GM18517 (cell line): ENCODE measurements around the gene TMEM119.

ENCODE experiments used
- ATAC-seq: cut with Tn5 transposase; IDR thresholded peaks from one replicate; pipeline ENCODE4 v1.9.1; 2021; ENCODE audit warnings: mild to moderate bottlenecking, moderate library complexity; ENCODE audit not compliant: unreplicated experiment

Gene TMEM119, protein sequence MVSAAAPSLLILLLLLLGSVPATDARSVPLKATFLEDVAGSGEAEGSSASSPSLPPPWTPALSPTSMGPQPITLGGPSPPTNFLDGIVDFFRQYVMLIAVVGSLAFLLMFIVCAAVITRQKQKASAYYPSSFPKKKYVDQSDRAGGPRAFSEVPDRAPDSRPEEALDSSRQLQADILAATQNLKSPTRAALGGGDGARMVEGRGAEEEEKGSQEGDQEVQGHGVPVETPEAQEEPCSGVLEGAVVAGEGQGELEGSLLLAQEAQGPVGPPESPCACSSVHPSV

DNA sequence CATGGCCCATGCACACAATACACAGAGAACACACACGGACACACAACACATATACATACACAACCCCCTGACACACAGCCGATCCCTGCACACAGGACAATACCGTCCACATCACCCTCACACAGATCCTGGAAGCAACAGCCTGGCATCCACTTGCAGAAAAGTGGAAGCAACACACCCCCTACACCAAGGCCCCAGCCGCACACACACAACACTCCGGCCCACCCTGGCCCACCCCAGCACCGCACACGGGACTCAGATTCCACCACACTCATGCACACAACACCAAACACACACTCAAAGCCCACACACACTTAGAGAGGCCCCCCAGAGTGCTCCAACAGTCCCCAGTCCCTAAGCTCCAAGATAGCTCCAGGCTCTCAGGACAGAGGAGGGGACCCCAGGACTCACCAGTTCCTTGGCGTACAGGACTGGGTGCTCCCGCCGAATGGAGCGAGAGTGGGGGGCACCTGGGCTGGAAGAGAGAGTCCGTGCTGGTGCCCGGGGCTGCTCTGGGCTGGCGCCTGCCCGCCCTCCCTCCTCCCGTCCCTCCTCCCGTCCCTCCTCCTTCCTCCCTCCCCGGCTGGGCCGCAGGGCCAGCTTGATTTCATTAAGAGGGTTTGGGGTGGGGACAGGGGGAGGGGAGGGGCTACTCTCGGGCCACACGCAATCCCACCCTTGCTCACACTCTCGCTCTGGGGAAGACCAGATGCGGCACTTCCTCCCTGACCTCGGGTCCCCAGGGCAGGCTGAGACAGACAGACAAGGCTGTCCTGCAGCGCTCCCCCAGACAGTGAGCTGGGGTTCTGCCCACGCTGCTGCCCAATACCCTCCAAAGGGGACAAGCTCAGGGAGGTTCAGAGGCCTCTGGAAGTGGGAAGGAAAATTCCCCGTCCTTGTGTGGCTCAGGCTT, at the start of gene TMEM119:
Gene TMEM119 (minus strand): TSS at position 526 of the 913 bp plus-strand sequence. CDS start 5,701 bp downstream, outside the sequence.
- no peak for ATAC-seq

DNA sequence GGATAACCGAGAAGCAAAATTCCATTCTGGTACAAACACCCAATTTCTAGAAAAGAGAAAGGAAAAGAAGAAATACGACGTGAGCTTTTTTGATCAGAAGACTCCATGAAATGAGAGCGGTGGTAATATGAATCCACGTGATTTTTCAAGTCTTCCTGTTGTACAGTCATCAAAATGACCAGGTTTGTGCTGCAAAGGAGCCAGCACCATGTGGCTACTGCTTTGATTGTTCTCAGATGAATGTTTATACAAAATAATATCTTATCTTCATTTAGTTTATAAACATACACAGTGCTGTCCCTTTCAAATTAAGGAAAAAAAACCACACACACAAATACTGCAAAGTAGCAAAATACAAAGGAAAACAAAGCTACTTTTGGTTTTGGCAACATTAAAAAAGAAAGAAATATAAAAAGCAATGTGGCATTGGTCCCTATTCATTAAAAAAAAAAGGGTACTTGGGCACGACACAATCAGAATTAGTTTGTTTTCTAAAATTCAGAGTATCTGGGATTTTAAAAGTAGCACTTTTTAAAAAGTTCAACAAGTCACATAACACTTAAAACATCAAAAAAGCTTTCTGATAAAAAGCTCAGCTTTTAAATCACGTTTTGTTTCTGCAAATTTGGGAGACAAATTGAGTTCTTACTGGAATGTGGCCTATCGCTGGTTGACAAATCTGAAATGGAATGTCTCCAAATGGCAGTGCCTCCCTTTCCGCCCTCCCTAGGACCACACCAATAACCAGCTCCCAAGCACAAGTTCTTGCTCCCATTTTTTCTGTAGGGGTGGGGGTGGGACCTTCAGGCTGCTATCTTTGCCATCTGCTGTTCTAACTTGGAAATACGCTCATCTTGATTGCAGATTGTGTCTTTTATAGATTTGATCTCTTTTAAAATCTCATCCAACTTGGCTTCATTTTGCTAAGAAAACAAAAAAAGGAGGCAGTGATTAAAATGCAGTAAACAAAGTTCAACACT, 49.0 kb upstream of the TMEM119 start:
- no peak for ATAC-seq

GRCh38 chr12:108645686-108646599, 48.1 kb upstream of the TMEM119 start:
- ATAC-seq: no peak

GRCh38 chr12:108644811-108645120, 46.9 kb upstream of the TMEM119 start:
- no peak for ATAC-seq

DNA sequence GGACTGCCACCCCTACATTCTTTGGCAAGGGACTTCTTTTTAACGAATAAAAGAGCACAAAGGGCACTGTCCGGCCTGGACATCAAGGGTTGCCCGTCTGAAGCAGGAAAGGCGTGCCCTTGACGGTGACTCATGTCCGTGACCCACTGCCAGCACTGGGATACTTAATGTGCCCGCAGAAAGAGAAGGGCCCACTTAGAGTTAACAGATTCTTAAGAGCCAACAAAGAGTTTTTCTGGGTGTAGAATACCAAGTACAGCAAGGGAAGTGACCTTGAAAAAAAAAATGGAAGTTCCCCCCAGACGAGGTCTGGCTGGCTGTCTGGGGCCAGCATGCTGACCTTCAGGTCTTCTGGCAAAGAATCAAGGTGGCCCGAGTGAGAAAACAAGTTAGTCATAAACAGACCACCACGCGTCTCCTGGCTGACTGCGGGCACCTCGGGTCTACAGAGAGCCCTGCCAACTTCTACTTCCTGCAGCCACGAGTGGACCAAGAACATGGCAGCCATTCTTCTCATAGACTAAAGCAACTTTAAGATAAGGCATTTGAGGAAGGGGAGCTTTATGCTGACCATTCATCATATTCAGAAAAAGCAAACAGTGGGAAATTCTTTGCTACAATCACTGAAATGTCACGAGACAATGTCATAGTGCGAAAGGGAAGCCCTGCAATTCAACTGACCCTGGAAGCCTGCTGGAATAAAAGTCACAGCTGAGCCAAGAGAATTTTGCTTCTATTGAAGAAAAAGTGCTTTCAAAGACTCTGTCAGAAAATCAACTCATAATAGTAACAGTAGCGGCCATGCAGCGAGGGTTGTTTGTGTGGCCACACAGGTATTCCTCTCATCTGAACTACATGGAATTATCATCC, 46.3 kb upstream of the TMEM119 start:
- no peak for ATAC-seq

DNA sequence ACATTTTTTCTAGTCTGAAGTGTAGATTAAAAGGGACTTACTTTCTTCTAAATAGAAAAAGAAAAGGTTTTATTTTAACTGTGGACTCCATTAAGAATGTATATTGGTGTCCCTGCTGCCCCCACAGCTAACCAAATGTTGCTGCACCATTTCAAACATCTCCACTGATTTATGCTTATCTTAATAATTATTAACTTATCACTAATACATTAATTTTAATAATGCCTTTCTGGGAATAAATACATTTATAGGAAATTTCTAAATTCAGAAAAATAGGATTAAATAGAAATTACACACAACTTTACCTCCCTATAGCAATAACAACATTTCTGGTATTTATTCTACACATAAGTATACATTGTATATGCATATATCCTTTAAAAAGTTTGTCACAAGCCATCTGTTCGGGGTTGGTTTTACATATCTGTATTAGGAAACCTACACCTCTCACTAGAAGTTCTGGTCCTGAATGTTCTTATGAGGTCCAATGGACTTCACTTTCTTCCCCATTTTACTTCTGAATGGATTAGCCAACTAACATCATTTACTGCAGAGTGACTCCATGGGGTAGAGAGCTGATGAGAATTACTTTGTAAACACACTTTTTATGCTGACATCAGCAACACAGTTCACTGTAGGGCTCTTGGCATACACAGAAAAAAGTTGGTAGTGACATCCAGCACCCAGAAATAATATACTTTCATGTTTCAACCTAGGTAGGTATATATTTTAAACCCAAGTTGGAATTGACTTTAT, 45.2 kb upstream of the TMEM119 start:
- no peak for ATAC-seq

- ATAC-seq: no peak
Observed at GRCh38 chr12:108642269-108642870, 44.5 kb upstream of the TMEM119 start.

DNA sequence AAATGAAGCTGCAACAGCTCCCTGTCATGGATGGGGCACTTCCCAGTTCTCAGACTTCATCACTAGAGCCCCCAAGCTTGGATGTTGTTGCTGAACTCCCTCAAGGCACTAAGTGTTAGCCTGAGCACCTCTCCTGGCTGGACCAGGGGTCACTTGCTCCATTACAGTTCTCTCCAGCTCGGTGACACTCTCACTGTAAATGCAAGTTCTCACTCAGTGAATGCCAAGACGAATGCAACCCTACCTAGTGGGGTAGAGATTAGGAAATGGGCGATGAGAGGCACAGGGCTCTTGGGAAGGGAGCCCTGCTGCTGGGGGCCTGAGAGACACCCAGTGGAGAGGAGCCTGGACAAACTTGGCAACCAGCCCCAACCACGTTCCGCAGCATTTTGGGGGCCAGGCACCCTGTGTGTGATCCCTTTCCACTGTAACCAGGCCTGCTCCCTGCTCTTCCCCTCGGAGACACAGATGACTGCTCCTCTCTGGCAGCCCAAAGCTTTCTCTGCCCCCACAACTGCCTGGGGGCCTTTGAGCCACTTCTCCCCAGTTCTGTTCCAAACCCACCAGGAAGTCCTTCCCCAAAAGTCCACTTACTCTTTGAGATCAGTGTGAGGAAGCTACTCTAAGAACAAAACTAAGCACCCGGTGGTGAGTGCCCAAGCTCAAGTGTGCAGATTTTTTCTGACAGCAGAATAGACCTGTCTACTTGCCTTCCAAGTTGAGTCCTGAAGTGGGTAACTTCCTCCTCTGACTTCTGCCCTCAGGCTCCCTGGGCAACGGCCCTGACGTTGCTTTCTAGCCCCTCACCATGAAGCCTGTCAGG, 43.8 kb upstream of the TMEM119 start:
- ATAC-seq: no peak

- ATAC-seq: no peak
Observed at GRCh38 chr12:108640802-108641445, 43.0 kb upstream of the TMEM119 start.

DNA sequence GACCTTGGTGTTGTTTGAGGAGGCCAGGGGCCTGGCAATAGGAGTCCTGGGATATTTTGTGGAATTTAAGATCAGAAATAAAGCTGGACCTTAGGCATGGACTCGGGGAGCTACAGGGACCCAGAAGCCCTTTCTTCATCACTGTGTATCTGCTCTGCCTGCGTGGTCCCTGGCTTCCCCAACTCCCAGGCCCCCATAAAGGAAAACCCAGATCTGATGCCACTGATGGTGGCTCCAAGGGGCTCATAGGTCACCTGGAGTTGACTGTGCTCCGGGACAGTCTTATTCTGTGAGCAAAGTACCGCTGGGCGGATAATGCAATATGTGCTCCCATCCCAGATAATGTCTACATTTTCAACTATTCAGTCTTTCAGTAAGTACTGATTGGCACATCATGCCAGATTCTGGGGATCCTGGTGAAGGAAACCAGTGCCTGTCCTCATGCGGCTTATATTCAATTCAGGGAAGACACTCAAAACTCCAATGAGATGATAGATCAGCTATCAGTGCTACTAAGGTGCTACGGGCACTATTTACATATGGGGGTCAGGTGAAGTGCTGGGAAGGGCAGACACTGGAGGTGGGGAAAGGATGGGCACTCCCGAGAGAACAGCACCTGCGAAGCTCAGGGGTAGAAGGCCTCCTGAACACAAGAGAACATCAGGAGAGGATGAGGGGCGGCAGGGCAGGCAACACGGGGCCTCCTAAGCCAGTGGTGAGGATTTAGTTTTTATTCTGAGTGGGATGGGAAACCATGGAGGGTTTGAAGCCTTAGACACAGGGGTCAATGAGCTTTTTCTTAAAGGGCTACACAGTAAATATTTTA, 41.3 kb upstream of the TMEM119 start:
- no peak for ATAC-seq

GRCh38 chr12:108638141-108638827, 40.4 kb upstream of the TMEM119 start:
- ATAC-seq: no peak

DNA sequence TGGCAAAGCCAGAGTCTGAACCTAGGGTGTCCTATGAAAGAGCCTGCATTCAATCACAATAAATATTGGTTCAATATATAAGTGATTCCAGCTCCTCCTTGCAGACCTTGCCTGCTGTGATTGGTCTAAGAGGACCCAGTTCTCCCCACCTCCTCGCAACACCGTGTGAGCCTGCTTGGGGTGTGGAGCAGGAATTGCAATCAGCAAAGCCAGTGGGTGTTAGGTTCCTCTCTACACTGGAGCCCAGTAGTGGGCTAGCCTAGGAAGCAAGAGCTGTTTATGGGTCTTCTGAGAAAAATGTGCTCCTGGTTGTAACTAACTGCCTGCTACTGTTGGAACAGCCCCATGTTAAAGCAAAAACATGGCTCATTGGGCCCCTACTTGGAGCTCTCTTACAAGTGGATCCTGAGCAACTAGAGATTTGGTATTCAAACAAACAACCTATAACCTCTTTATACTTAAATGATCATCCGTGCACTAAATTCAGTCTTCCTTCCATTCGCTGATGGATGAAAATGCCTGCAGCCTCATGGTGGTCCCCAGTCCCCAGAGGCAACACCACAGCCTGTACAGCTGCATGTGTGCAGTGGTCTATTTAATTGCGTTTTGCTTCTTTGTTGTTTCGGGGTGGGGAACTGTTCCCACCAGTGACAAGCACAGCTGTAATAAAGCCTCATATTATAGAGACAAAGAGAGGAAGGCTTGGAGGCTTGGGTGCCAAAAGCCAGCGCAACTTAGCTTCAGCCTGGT, 39.5 kb upstream of the TMEM119 start:
- no peak for ATAC-seq

DNA sequence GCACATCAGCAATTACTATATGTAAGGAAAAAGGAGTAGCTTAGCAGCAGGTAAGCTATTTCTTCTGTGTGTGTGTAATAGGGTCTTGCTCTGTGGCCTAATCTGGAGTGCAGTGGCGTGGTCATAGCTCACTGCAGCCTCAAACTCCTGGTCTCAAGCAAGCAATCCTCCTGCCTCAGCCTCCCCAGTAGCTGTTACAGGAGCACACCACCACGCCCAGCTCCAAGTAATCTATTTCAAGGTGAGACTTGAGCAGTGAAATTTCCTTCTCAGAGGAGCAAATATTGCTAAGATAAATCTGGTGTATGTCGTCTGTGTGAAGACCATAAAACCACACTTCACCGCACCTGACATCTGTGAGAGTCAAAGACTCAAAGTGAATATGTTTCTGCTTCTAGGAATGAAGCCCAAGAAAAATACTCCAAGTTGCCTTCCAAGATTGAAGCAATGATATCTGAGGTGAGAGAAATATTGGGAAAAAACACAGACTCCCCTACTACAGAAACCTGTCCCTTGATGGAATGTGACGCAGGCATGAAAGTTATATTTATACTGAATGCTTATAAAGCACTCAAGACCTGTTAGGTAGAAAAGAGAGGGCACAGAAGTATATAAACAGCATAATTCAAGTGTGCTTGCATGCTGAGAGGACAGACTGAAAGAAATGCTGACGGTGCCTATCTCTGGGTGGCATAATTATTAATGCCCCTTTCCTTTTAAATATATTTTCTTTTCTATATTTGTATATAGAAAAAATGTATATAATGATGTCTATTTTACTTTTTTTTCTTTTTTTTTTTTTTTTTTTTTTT, 38.3 kb upstream of the TMEM119 start:
- ATAC-seq: peak; percentile 0
